HL-60 (cell line): Measurements from ENCODE around the gene KLHL21.

Experiments
- CTCF ChIP-seq: IDR thresholded peaks from one replicate; pipeline ENCODE4 v1.5.1; 2011; ENCODE audit warnings: low read length, control low read depth, inconsistent platforms; ENCODE audit not compliant: insufficient read depth
- SPI1 ChIP-seq: IDR thresholded peaks from 2 replicates; pipeline ENCODE4 v1.6.1; 2012; ENCODE audit warnings: low read depth, mild to moderate bottlenecking, borderline replicate concordance
- TF ChIP-seq, protein P1 (sequence below): IDR thresholded peaks from 2 replicates; pipeline ENCODE4 v1.6.1; 2012; ENCODE audit warnings: low read depth; ENCODE audit not compliant: insufficient replicate concordance

DNA sequence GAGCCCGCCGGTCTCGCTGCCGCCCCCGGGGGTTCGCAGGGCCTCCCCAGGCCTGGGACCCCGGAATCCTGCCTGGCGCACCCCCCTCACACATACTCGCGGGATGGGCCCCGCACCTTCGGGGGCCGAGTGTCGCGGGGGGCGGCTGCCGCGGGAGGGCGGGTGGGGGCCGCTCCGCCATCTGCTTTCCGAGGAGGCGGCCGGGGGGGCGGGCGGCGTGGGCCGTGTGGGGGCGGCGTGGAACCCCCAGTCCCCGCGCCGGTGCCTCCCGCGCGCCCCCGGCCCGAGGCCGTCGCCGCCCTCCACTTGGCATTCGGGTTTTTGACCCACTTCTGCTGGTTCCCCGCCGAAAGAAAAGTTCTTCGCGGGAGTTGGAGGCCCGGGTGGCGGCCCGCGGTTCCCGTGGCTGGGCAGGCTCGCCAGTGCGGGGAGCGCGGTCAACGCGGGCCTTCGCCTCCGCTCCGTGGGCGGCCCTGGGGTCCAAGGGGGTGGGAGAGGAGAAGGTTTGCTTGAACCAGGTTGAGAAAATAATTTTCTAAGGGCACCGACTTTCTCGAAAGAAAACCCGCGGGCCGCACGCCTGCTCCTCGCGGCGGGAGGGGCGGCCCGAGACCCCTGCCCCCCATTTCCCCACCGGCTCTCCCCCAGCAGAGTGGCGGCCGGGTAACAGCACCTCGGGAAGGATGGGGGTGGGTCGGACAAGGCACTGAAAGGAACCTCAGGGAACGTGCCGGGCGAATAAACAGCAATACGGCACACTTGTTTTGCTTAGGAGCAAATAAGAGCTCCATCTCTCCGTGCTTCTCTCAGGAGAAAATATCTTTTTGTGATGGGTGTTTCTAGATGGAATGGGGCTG, 12.5 kb upstream of the KLHL21 start:
- TF ChIP-seq CTCF = no peak
- TF ChIP-seq SPI1 = no peak
- TF ChIP-seq, protein P1, sequence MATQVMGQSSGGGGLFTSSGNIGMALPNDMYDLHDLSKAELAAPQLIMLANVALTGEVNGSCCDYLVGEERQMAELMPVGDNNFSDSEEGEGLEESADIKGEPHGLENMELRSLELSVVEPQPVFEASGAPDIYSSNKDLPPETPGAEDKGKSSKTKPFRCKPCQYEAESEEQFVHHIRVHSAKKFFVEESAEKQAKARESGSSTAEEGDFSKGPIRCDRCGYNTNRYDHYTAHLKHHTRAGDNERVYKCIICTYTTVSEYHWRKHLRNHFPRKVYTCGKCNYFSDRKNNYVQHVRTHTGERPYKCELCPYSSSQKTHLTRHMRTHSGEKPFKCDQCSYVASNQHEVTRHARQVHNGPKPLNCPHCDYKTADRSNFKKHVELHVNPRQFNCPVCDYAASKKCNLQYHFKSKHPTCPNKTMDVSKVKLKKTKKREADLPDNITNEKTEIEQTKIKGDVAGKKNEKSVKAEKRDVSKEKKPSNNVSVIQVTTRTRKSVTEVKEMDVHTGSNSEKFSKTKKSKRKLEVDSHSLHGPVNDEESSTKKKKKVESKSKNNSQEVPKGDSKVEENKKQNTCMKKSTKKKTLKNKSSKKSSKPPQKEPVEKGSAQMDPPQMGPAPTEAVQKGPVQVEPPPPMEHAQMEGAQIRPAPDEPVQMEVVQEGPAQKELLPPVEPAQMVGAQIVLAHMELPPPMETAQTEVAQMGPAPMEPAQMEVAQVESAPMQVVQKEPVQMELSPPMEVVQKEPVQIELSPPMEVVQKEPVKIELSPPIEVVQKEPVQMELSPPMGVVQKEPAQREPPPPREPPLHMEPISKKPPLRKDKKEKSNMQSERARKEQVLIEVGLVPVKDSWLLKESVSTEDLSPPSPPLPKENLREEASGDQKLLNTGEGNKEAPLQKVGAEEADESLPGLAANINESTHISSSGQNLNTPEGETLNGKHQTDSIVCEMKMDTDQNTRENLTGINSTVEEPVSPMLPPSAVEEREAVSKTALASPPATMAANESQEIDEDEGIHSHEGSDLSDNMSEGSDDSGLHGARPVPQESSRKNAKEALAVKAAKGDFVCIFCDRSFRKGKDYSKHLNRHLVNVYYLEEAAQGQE = no peak
